Measurements from ENCODE around the gene PHKB. TPM values are rescaled to one million over a fixed set of nuclear protein-coding genes. Genes with fewer than 3 reads are reported as not detected.

Gene PHKB
- total and polyA plus RNA-seq, 5 donors from 2014 or later, result 28.8 to 96.6 (median 38.5) TPM

DNA sequence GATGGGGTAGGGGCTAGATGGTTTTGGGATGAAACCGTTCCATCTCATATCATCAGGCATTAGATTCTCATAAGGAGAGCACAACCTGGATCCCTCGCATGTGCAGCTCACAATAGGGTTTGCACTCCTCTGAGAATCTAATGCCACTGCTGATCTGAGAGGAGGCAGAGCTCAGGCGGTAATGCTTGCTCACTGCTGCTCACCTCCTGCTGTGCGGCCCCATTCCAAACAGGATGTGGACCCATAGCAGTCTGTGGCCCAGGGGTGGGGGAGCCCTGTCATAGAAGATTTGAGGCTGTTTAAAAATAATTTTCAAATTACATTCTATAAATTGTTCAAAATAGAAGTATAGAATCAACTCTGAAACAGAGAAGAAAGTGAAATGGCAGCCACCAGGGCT lies 50.8 kb downstream of the PHKB start:
- Mint-ChIP-seq H3K4me3 (no peak overlapping the region), H3K27ac (no peak overlapping the region), H3K36me3 (peaks cover 53% of the 10 kb centered on the region), H3K9me3 (no peaks in the 10 kb centered on the region), H3K27me3 (no peaks in the 10 kb centered on the region), H3K4me1 (peaks cover 6 to 16% (median 11%) of the 10 kb centered on the region in 4 donors)
- Histone ChIP-seq H3K27ac (ENCODE audit: insufficient read depth, low read length, poor library complexity, severe bottlenecking) (no peak overlapping the region), H3K27me3 (ENCODE audit: control insufficient read depth, insufficient read depth, low read length) (no peaks in the 10 kb centered on the region), H3K9me3 (ENCODE audit: control insufficient read depth in 2 of 2, low read length in 2 of 2) (no peaks in the 10 kb centered on the region), H3K4me3 (ENCODE audit: low read depth, low read length) (no peak overlapping the region), H3K4me1 (ENCODE audit: control insufficient read depth, insufficient read depth, low read length, poor library complexity, severe bottlenecking) (no peaks in the 10 kb centered on the region), H3K36me3 (ENCODE audit: control insufficient read depth, insufficient read depth, low read length) (peaks cover 50% of the 10 kb centered on the region)
- ATAC-seq (ENCODE audit: low read depth in 2 of 2) (no peak), DNase-seq (no peak)

DNA sequence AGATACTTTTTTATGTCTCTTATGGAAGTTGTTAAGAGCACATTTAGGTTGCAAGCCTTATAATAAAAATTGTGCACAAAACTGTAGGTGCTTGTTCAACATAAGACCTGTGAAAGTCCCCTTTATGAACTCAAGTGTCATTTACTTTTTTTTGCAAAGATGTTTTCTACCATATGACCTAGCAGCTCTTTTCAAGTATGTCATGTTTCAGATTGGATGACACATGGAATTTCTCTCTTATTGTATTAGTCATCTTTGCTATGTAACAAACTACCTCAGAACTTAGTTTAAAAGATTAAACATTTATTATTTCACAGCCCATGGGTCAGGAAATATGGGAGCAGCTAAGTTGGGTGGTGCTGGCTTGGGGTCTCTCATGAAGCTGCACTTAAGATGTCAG lies 57.9 kb downstream of the PHKB start:
- Mint-ChIP-seq H3K4me3 (no peak overlapping the region), H3K9me3 (peaks cover 0 to 1% (median 0%) of the 10 kb centered on the region in 7 donors), H3K27ac (peak overlapping the region in 1 of 3 donors; percentile 69), H3K27me3 (no peaks in the 10 kb centered on the region), H3K36me3 (peaks cover 56% of the 10 kb centered on the region), H3K4me1 (peaks cover 23 to 43% (median 28%) of the 10 kb centered on the region in 4 donors)
- no peaks in the 10 kb centered on the region for H3K27me3 ChIP-seq (ENCODE audit: control insufficient read depth, insufficient read depth, low read length)
- H3K9me3 ChIP-seq (ENCODE audit: control insufficient read depth in 2 of 2, low read length in 2 of 2), result no peaks in the 10 kb centered on the region
- no peak overlapping the region for H3K4me3 ChIP-seq (ENCODE audit: low read depth, low read length)
- ATAC-seq (ENCODE audit: low read depth in 2 of 2), result no peak
- H3K4me1 ChIP-seq (ENCODE audit: control insufficient read depth, insufficient read depth, low read length, poor library complexity, severe bottlenecking), result peaks cover 8% of the 10 kb centered on the region
- peaks cover 34% of the 10 kb centered on the region for H3K36me3 ChIP-seq (ENCODE audit: control insufficient read depth, insufficient read depth, low read length)
- H3K27ac ChIP-seq (ENCODE audit: insufficient read depth, low read length, poor library complexity, severe bottlenecking), result no peak overlapping the region
- DNase-seq, result no peak

DNA sequence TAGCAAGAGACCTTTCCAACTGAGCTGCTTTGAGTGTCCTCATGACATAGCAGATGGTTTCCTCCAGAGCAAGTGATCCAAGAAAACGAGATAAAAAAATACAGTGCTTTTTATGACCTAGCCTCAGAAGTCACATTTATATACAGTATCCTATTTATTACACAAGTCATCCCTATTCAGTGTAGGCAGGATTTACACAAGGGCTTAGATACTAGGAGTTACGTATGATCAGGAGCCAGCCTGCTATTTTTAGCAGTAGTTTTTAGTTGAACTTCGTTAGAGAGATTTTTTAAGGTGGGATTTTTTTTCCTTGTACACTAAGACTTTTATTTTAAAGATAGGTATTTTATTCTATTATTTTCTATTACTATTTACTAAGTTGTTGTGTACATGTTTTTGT lies 58.4 kb downstream of the PHKB start:
- no peaks in the 10 kb centered on the region for H3K27me3 ChIP-seq (ENCODE audit: control insufficient read depth, insufficient read depth, low read length)
- no peak for DNase-seq
- H3K36me3 Mint-ChIP-seq, result peaks cover 51% of the 10 kb centered on the region
- H3K36me3 ChIP-seq (ENCODE audit: control insufficient read depth, insufficient read depth, low read length), result peaks cover 29% of the 10 kb centered on the region
- ATAC-seq (ENCODE audit: low read depth in 2 of 2), result no peak
- H3K27ac ChIP-seq (ENCODE audit: insufficient read depth, low read length, poor library complexity, severe bottlenecking), result no peak overlapping the region
- H3K4me3 Mint-ChIP-seq, result no peak overlapping the region
- H3K4me1 ChIP-seq (ENCODE audit: control insufficient read depth, insufficient read depth, low read length, poor library complexity, severe bottlenecking), result peaks cover 8% of the 10 kb centered on the region
- no peaks in the 10 kb centered on the region for H3K27me3 Mint-ChIP-seq
- peaks cover 23 to 46% (median 30%) of the 10 kb centered on the region in 4 donors for H3K4me1 Mint-ChIP-seq
- H3K9me3 Mint-ChIP-seq, result peaks cover 0 to 1% (median 0%) of the 10 kb centered on the region in 7 donors
- H3K27ac Mint-ChIP-seq, result peak overlapping the region in 2 of 3 donors; percentile 26 to 69
- H3K4me3 ChIP-seq (ENCODE audit: low read depth, low read length), result no peak overlapping the region
- no peaks in the 10 kb centered on the region for H3K9me3 ChIP-seq (ENCODE audit: control insufficient read depth in 2 of 2, low read length in 2 of 2)

DNA sequence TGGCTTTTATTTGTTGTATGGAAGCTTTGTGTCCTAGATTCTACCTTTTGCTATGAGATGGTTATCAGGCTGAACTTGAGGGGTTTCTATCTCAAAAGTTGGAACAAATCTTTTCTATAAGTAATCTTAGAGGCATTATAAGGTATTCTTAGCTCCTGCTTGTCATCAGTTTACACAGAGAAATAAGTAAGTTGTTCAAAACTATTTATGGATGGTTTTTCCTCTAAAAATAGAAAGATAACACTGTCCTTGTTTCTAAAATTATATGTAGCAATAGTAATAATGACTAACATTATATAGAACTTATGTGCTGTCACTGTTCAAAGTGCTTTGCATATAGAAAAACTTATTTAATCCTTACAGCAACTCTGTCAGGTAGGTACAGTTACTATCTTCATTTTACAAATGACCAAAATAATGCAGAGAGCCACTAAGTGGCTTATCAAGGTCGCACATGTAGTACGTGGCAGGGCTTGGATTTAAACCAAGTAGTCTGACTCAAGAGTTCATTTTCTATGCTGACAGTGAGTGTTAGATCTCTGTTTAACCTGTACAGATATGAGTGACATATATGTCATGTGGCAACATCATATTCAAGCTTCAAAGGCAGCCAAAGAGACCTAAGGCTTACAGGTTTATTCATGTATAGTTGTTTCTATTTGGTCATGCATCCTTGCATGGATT lies 59.0 kb downstream of the PHKB start:
- H3K9me3 Mint-ChIP-seq, result peaks cover 0 to 1% (median 0%) of the 10 kb centered on the region in 7 donors
- ATAC-seq (ENCODE audit: low read depth in 2 of 2) (no peak), DNase-seq (no peak)
- H3K27me3 ChIP-seq (ENCODE audit: control insufficient read depth, insufficient read depth, low read length), result no peaks in the 10 kb centered on the region
- H3K27ac ChIP-seq (ENCODE audit: insufficient read depth, low read length, poor library complexity, severe bottlenecking), result no peak overlapping the region
- H3K27ac Mint-ChIP-seq, result peak overlapping the region in 1 of 3 donors; percentile 31
- peaks cover 23 to 46% (median 30%) of the 10 kb centered on the region in 4 donors for H3K4me1 Mint-ChIP-seq
- H3K9me3 ChIP-seq (ENCODE audit: control insufficient read depth in 2 of 2, low read length in 2 of 2), result no peaks in the 10 kb centered on the region
- H3K27me3 Mint-ChIP-seq, result no peaks in the 10 kb centered on the region
- H3K4me1 ChIP-seq (ENCODE audit: control insufficient read depth, insufficient read depth, low read length, poor library complexity, severe bottlenecking), result peaks cover 8% of the 10 kb centered on the region
- H3K4me3 ChIP-seq (ENCODE audit: low read depth, low read length), result no peak overlapping the region
- H3K36me3 Mint-ChIP-seq, result peaks cover 45% of the 10 kb centered on the region
- H3K36me3 ChIP-seq (ENCODE audit: control insufficient read depth, insufficient read depth, low read length), result peaks cover 25% of the 10 kb centered on the region
- no peak overlapping the region for H3K4me3 Mint-ChIP-seq

DNA sequence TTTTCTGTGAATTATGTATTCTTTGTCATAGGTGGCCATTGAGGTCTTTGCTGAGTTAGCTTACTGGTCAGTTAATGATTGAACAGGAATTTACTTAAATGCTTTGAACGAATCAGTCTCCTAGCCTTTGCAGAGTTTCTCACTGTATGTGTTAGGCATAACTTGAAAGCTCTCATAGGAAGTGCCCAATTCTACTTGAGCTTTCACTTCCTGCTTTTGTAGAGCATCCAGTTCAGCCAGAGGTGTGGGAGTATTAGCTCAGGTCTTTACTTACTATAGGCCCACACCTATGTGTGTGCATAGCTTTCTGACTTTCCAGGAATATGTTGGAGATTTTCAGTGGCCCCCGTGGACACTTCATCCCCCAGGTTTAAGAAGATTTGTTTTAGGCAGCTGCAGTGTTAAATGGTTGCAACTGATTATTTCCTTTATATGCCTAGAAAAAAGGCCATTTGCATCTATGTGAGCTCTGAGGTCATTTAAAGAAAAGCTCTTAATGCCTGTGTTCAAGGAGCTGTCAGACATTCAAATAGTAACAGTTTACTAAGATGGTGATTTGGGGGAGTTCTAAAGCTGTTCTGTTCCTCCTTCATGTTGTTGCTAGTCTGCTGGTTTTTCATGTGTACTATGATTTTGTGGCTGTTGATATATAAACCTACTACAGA lies 62.3 kb downstream of the PHKB start:
- no peaks in the 10 kb centered on the region for H3K27me3 Mint-ChIP-seq
- no peaks in the 10 kb centered on the region for H3K9me3 ChIP-seq (ENCODE audit: control insufficient read depth in 2 of 2, low read length in 2 of 2)
- H3K27ac Mint-ChIP-seq, result peak overlapping the region; percentile 15 to 51 (median 20)
- H3K36me3 Mint-ChIP-seq, result peaks cover 36% of the 10 kb centered on the region
- H3K36me3 ChIP-seq (ENCODE audit: control insufficient read depth, insufficient read depth, low read length), result peaks cover 10% of the 10 kb centered on the region
- H3K4me3 Mint-ChIP-seq, result peak overlapping the region in 1 of 4 donors; percentile 59
- no peak overlapping the region for H3K27ac ChIP-seq (ENCODE audit: insufficient read depth, low read length, poor library complexity, severe bottlenecking)
- no peaks in the 10 kb centered on the region for H3K27me3 ChIP-seq (ENCODE audit: control insufficient read depth, insufficient read depth, low read length)
- ATAC-seq (ENCODE audit: low read depth in 2 of 2) (peak; percentile 69 to 86), DNase-seq (peak in 2 of 3 donors; percentile 4 to 56)
- H3K4me1 ChIP-seq (ENCODE audit: control insufficient read depth, insufficient read depth, low read length, poor library complexity, severe bottlenecking), result peaks cover 8% of the 10 kb centered on the region
- peaks cover 23 to 39% (median 30%) of the 10 kb centered on the region in 4 donors for H3K4me1 Mint-ChIP-seq
- H3K9me3 Mint-ChIP-seq, result peaks cover 0 to 1% (median 0%) of the 10 kb centered on the region in 7 donors
- H3K4me3 ChIP-seq (ENCODE audit: low read depth, low read length), result peak overlapping the region; percentile 23

DNA sequence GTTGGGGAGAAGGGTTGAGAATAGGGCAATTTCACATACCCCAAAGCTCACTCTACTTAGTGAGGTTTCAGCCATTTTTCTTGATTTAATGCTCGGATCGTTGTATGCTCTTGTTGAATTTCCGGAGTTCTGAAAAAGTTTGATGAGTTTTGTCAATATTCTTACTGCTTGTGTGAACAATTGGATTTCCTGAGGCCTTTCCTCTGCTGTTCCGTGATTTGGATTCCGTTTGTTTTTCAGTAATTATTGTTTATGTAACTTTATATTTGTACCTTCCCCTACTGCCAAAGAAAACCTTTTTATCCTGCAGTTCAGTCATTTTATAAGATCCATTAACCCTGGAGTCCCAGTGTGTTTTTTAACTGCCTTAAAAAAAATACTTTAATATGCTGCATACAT lies 62.9 kb downstream of the PHKB start:
- no peaks in the 10 kb centered on the region for H3K9me3 ChIP-seq (ENCODE audit: control insufficient read depth in 2 of 2, low read length in 2 of 2)
- no peak for ATAC-seq (ENCODE audit: low read depth in 2 of 2)
- peaks cover 23 to 39% (median 29%) of the 10 kb centered on the region in 4 donors for H3K4me1 Mint-ChIP-seq

DNA sequence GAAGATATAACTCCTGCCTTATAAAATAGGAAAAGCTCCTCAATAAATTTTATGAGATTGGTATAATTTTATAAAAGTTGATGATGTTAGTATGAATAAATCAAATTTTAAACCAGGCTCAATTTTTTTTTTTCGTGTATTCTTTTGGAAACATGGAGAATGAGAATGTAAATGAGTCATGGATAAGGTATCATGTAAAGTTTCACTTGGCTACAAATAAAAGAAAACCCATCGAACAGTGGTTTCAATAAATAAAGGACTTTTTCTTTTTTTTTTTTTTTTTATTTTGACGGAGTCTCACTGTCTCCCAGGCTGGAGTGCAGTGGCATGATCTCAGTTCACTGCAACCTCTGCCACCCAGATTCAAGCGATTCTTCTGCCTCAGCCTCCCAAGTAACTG lies 67.3 kb downstream of the PHKB start:
- H3K9me3 Mint-ChIP-seq, result peaks cover 0 to 3% (median 0%) of the 10 kb centered on the region in 7 donors
- peaks cover 19% of the 10 kb centered on the region for H3K36me3 Mint-ChIP-seq
- Histone ChIP-seq H3K36me3 (ENCODE audit: control insufficient read depth, insufficient read depth, low read length) (peaks cover 3% of the 10 kb centered on the region), H3K9me3 (ENCODE audit: control insufficient read depth in 2 of 2, low read length in 2 of 2) (no peaks in the 10 kb centered on the region), H3K27ac (ENCODE audit: insufficient read depth, low read length, poor library complexity, severe bottlenecking) (no peak overlapping the region), H3K27me3 (ENCODE audit: control insufficient read depth, insufficient read depth, low read length) (no peaks in the 10 kb centered on the region), H3K4me1 (ENCODE audit: control insufficient read depth, insufficient read depth, low read length, poor library complexity, severe bottlenecking) (peaks cover 4% of the 10 kb centered on the region), H3K4me3 (ENCODE audit: low read depth, low read length) (no peak overlapping the region)
- H3K4me1 Mint-ChIP-seq, result peaks cover 2 to 18% (median 9%) of the 10 kb centered on the region in 4 donors
- no peak overlapping the region for H3K4me3 Mint-ChIP-seq
- no peak overlapping the region for H3K27ac Mint-ChIP-seq
- no peaks in the 10 kb centered on the region for H3K27me3 Mint-ChIP-seq
- no peak for ATAC-seq (ENCODE audit: low read depth in 2 of 2)
- no peak for DNase-seq

More for the DNA sequence above, 62.9 kb downstream of the PHKB start:
- Histone ChIP-seq H3K36me3 (ENCODE audit: control insufficient read depth, insufficient read depth, low read length) (peaks cover 9% of the 10 kb centered on the region), H3K4me3 (ENCODE audit: low read depth, low read length) (no peak overlapping the region), H3K4me1 (ENCODE audit: control insufficient read depth, insufficient read depth, low read length, poor library complexity, severe bottlenecking) (peaks cover 8% of the 10 kb centered on the region), H3K27ac (ENCODE audit: insufficient read depth, low read length, poor library complexity, severe bottlenecking) (no peak overlapping the region), H3K27me3 (ENCODE audit: control insufficient read depth, insufficient read depth, low read length) (no peaks in the 10 kb centered on the region)
- H3K9me3 Mint-ChIP-seq, result peaks cover 0 to 1% (median 0%) of the 10 kb centered on the region in 7 donors
- H3K27ac Mint-ChIP-seq, result peak overlapping the region in 2 of 3 donors; percentile 15 to 20
- H3K4me3 Mint-ChIP-seq, result peak overlapping the region in 1 of 4 donors; percentile 5
- no peaks in the 10 kb centered on the region for H3K27me3 Mint-ChIP-seq
- no peak for DNase-seq
- peaks cover 35% of the 10 kb centered on the region for H3K36me3 Mint-ChIP-seq
